ENCODE results near the gene FAM181A.

The FAM181A gene

DNA sequence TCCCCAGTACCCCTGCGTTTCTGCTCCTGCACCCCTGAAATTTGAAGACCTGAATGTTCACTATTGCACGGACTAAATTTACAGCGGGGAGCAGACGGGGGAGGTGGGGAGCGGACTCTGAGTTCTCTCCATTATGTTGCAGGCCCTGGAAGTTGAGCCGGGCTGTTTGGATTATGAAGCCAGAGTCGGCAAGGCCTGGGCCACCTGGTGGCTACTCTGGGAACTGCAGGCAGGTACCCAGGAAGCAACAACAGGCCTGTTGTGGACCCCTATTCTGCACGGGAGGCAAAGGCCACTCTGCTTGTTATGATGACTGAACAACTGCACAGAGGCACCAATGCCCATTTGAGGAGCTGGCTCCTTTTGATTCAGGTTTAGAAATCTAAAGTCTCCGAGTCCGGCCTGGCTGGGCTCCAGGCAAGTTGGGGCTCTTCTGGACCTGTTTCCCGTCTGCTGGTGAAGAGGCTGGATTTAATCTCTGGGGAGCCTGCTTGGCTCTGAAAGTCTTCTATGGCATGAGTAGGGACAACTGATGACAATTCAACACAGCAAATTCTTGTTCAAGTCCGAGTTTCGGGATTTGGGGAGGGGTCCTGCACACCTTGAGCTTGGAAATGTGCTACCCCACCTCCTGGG, 34.1 kb upstream of the FAM181A start:
- Histone ChIP-seq H3K4me3 (ENCODE audit: low read length) (no peak overlapping the region), H3K27me3 (ENCODE audit: insufficient read depth, low read length) (no peaks in the 10 kb centered on the region), H3K4me1 (ENCODE audit: insufficient read depth, low read length) (peaks cover 13% of the 10 kb centered on the region), H3K36me3 (ENCODE audit: insufficient read depth, low read length) (no peaks in the 10 kb centered on the region), H3K27ac (ENCODE audit: low read depth, low read length) (no peak overlapping the region), H3K9ac (ENCODE audit: low read depth, low read length) (no peak overlapping the region), H3K9me3 (ENCODE audit: insufficient read depth, low read depth, low read length) (no peaks in the 10 kb centered on the region)
- WGBS: 40% methylated on average over 13 of the region's 13 CpGs

GRCh38 chr14:93893661-93894261, 33.4 kb upstream of the FAM181A start:
- H3K36me3 ChIP-seq (ENCODE audit: insufficient read depth, low read length): no peaks in the 10 kb centered on the region
- WGBS: 46% methylated on average over 12 of the region's 12 CpGs
- 0 out of 2 replicates have a peak overlapping the region, but pooled peaks have one; percentile 22 for H3K4me3 ChIP-seq (ENCODE audit: low read length)

GRCh38 chr14:93895023-93895604, 32.0 kb upstream of the FAM181A start:
- Histone ChIP-seq H3K4me3 (ENCODE audit: low read length) (no peak overlapping the region), H3K9ac (ENCODE audit: low read depth, low read length) (no peak overlapping the region), H3K36me3 (ENCODE audit: insufficient read depth, low read length) (no peaks in the 10 kb centered on the region), H3K4me1 (ENCODE audit: insufficient read depth, low read length) (peaks cover 13% of the 10 kb centered on the region), H3K27ac (ENCODE audit: low read depth, low read length) (no peak overlapping the region), H3K9me3 (ENCODE audit: insufficient read depth, low read depth, low read length) (no peaks in the 10 kb centered on the region), H3K27me3 (ENCODE audit: insufficient read depth, low read length) (no peaks in the 10 kb centered on the region)
- WGBS: 64% methylated on average over 9 of the region's 9 CpGs

More at GRCh38 chr14:93893661-93894261, 33.4 kb upstream of the FAM181A start:
- H3K27ac ChIP-seq (ENCODE audit: low read depth, low read length): no peak overlapping the region
- no peak overlapping the region for H3K9ac ChIP-seq (ENCODE audit: low read depth, low read length)
- no peaks in the 10 kb centered on the region for H3K9me3 ChIP-seq (ENCODE audit: insufficient read depth, low read depth, low read length)
- peaks cover 13% of the 10 kb centered on the region for H3K4me1 ChIP-seq (ENCODE audit: insufficient read depth, low read length)
- H3K27me3 ChIP-seq (ENCODE audit: insufficient read depth, low read length): no peaks in the 10 kb centered on the region

- H3K27ac ChIP-seq (ENCODE audit: low read depth, low read length): no peak overlapping the region
- H3K4me3 ChIP-seq (ENCODE audit: low read length): no peak overlapping the region
- H3K4me1 ChIP-seq (ENCODE audit: insufficient read depth, low read length): peaks cover 13% of the 10 kb centered on the region
- H3K9me3 ChIP-seq (ENCODE audit: insufficient read depth, low read depth, low read length): no peaks in the 10 kb centered on the region
- no peaks in the 10 kb centered on the region for H3K27me3 ChIP-seq (ENCODE audit: insufficient read depth, low read length)
- no peaks in the 10 kb centered on the region for H3K36me3 ChIP-seq (ENCODE audit: insufficient read depth, low read length)
- WGBS: 89% methylated on average over 5 of the region's 5 CpGs
- no peak overlapping the region for H3K9ac ChIP-seq (ENCODE audit: low read depth, low read length)
These were observed 29.7 kb upstream of the FAM181A start for GRCh38 chr14:93897476-93897845.

- no peak overlapping the region for H3K9ac ChIP-seq (ENCODE audit: low read depth, low read length)
- peaks cover 12% of the 10 kb centered on the region for H3K4me1 ChIP-seq (ENCODE audit: insufficient read depth, low read length)
- H3K4me3 ChIP-seq (ENCODE audit: low read length): no peak overlapping the region
- no peaks in the 10 kb centered on the region for H3K27me3 ChIP-seq (ENCODE audit: insufficient read depth, low read length)
- WGBS: 94% methylated on average over 15 of the region's 15 CpGs
- no peaks in the 10 kb centered on the region for H3K9me3 ChIP-seq (ENCODE audit: insufficient read depth, low read depth, low read length)
- H3K27ac ChIP-seq (ENCODE audit: low read depth, low read length): no peak overlapping the region
- no peaks in the 10 kb centered on the region for H3K36me3 ChIP-seq (ENCODE audit: insufficient read depth, low read length)
These were observed 29.0 kb upstream of the FAM181A start for GRCh38 chr14:93898081-93898611.

- WGBS: 93% methylated on average over 5 of the region's 5 CpGs
- no peaks in the 10 kb centered on the region for H3K36me3 ChIP-seq (ENCODE audit: insufficient read depth, low read length)
- H3K27me3 ChIP-seq (ENCODE audit: insufficient read depth, low read length): no peaks in the 10 kb centered on the region
- H3K27ac ChIP-seq (ENCODE audit: low read depth, low read length): no peak overlapping the region
- no peak overlapping the region for H3K4me3 ChIP-seq (ENCODE audit: low read length)
- no peaks in the 10 kb centered on the region for H3K9me3 ChIP-seq (ENCODE audit: insufficient read depth, low read depth, low read length)
- no peak overlapping the region for H3K9ac ChIP-seq (ENCODE audit: low read depth, low read length)
- H3K4me1 ChIP-seq (ENCODE audit: insufficient read depth, low read length): peaks cover 8% of the 10 kb centered on the region
These were observed 28.4 kb upstream of the FAM181A start for GRCh38 chr14:93898731-93899130.

DNA sequence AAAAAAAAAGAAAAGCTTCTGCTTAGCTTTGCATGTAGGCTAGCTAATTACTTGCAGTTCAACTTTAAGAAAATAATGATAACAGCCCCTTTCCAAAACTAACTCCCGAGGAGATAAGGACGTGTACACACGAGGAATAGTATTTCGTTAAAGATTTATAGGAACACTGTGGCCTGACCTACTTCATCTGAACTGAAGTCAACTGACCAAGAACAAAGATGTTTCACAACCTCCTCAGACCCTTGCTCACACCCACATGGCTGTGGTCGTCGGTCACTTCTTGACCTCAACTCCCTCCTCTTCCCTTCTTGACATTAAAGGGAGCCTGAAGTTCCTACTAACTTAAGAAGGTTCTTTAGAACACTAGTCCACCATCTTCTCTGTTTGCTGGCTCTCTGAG, 25.3 kb upstream of the FAM181A start:
- Histone ChIP-seq H3K27me3 (ENCODE audit: insufficient read depth, low read length) (no peaks in the 10 kb centered on the region), H3K9me3 (ENCODE audit: insufficient read depth, low read depth, low read length) (no peaks in the 10 kb centered on the region), H3K4me3 (ENCODE audit: low read length) (no peak overlapping the region), H3K27ac (ENCODE audit: low read depth, low read length) (no peak overlapping the region), H3K4me1 (ENCODE audit: insufficient read depth, low read length) (peaks cover 10% of the 10 kb centered on the region), H3K9ac (ENCODE audit: low read depth, low read length) (no peak overlapping the region), H3K36me3 (ENCODE audit: insufficient read depth, low read length) (no peaks in the 10 kb centered on the region)
- 79% methylated on average over 6 of the region's 6 CpGs for WGBS

- Histone ChIP-seq H3K27me3 (ENCODE audit: insufficient read depth, low read length) (no peaks in the 10 kb centered on the region), H3K4me3 (ENCODE audit: low read length) (no peak overlapping the region), H3K9ac (ENCODE audit: low read depth, low read length) (no peak overlapping the region), H3K36me3 (ENCODE audit: insufficient read depth, low read length) (no peaks in the 10 kb centered on the region), H3K27ac (ENCODE audit: low read depth, low read length) (no peak overlapping the region), H3K4me1 (ENCODE audit: insufficient read depth, low read length) (peaks cover 10% of the 10 kb centered on the region), H3K9me3 (ENCODE audit: insufficient read depth, low read depth, low read length) (no peaks in the 10 kb centered on the region)
- 93% methylated on average over 13 of the region's 13 CpGs for WGBS
These were observed 24.4 kb upstream of the FAM181A start for GRCh38 chr14:93902619-93903307.

GRCh38 chr14:93903342-93904184, 23.6 kb upstream of the FAM181A start:
- Histone ChIP-seq H3K9me3 (ENCODE audit: insufficient read depth, low read depth, low read length) (no peaks in the 10 kb centered on the region), H3K27me3 (ENCODE audit: insufficient read depth, low read length) (no peaks in the 10 kb centered on the region), H3K36me3 (ENCODE audit: insufficient read depth, low read length) (no peaks in the 10 kb centered on the region), H3K4me1 (ENCODE audit: insufficient read depth, low read length) (peaks cover 10% of the 10 kb centered on the region), H3K4me3 (ENCODE audit: low read length) (no peak overlapping the region), H3K27ac (ENCODE audit: low read depth, low read length) (no peak overlapping the region), H3K9ac (ENCODE audit: low read depth, low read length) (no peak overlapping the region)
- 68% methylated on average over 15 of the region's 15 CpGs for WGBS

GRCh38 chr14:93905623-93906022, 21.5 kb upstream of the FAM181A start:
- no peak overlapping the region for H3K9ac ChIP-seq (ENCODE audit: low read depth, low read length)
- H3K27ac ChIP-seq (ENCODE audit: low read depth, low read length): no peak overlapping the region
- H3K4me3 ChIP-seq (ENCODE audit: low read length): no peak overlapping the region
- no peaks in the 10 kb centered on the region for H3K9me3 ChIP-seq (ENCODE audit: insufficient read depth, low read depth, low read length)
- WGBS: 83% methylated on average over 4 of the region's 4 CpGs
- H3K4me1 ChIP-seq (ENCODE audit: insufficient read depth, low read length): peaks cover 10% of the 10 kb centered on the region
- no peaks in the 10 kb centered on the region for H3K36me3 ChIP-seq (ENCODE audit: insufficient read depth, low read length)
- H3K27me3 ChIP-seq (ENCODE audit: insufficient read depth, low read length): no peaks in the 10 kb centered on the region
